NCI-H446 (cell line): ENCODE measurements around the gene RPS15.

Source experiments
- DNase-seq, 2 experiments: peaks; one replicate each; lab custom pipeline; 2025; lab: John Stamatoyannopoulos, UW

RPS15 gene

DNA sequence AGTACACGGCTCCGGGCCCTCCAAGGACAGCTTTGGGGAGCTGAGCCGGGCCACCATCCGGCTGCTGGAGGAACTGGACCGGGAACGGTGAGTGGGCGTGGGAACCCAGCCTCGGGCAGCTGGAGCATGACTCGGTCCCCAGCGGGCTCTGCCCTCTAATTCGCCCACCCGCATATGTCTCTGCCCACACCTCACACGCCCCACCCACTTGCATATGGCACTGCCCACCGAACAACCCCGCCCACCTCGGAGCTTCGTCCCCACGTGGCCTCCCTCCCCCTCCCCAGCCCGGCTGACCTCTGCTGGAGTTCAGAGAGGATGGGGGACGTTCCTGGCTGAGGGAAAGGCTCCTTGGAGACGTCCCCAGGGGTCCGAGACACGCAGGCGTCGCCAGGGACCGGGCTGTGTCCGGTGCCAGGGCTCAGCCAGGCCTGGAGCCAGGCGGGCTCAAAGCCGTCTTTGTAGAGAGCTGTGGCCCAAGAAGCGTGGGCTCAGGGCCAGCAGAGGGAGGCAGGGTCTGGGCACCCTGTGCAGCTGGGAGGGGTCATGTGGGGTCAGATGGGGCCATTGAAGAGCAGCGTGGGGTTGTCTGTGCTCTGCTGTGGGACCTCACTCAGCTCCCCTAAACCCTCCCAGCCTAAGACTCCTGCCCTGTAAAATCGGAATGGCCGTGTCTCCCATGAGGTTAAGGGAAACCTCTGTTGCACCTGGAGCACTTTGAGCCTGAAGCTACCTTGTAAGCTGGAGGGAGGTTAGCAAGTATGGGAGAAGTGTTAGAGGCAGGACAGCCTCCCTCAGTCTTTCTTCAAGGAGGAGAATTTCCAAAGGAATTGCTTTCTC is 15.5 kb downstream of the RPS15 start:
- peak in 1 of 2 experiments; percentile 65 for DNase-seq

DNA sequence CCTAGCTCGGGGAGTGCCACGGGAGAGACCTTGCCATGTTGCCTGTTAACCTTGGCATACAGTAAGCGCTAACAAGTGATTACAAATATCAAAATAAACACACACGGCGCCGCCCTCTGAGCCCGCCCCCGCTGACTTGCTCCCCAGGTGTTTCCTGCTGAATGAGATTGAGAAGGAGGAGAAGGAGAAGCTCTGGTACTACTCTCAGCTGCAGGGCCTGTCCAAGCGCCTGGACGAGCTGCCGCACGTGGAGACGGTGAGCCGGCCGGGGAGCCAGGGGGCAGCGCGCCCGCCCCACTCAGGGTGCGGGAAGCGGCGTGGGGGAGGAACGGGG is 16.8 kb downstream of the RPS15 start:
- DNase-seq = no peak

DNA sequence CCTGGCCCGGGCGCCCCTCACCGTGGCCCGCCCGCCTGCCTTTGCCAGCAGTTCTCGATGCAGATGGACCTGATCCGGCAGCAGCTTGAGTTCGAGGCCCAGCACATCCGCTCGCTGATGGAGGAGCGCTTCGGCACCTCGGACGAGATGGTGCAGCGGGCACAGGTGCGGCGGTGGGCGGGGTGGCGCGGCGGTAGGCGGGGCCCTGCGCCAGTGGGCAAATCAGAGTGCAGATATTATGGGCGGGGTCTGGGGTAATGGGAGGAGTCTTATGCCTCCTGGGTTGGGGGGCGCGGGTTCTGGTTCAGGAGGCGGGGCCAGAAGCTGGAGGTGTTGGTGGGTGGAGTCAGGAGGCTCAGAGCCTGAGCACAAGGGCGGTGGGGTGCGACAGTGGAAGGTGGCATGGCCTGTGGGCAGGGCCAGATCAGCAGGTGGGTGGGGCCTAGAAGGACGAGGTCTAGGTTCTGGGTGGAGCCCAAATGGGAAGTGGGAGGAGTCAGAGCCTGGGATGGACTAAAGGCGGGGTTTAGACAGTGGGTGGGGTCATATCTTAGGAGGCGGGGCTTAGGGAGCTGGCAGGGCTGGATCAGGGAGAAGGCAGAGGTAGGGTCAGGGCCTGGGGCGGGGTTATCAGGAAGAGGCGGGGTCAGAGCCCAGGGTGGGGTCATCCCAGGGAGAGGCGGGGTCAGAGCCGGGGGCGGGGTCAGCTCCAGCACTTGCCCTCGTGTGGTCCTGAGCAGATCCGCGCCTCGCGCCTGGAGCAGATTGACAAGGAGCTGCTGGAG is 17.3 kb downstream of the RPS15 start:
- peak; percentile 32 to 60 for DNase-seq

DNA sequence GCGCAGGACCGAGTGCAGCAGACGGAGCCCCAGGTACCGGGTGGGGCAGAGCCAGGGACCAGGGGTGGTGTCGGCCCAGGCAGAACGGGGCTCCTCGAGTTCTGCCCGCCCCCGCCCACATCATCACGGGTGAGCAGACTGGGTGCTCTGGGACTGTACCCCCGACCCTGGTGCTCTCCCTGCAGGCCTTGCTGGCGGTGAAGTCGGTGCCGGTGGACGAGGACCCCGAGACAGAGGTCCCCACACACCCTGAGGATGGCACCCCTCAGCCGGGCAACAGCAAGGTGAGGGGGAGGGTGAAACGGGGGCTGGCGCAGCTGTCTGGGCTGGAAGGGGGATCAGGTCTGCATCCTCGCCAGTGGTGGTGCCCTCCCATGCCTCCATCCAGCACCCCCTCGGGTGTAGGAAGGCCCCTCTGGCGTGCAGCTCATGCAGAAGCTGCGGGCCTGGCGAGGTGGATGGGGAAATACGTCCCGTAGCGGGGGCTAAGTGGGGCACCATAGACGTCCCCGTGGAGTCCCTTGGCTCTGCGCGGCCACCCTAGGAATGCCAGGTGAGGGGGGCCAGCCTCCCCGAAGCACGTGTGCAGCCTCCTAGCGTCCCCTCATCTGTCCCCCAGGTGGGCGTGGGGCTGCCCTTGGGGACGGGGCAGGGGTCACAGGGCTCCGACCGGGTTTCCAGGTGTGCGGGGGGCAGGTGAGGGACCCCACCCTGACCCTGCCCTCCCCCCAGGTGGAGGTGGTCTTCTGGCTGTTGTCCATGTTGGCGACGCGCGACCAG is 18.1 kb downstream of the RPS15 start:
- DNase-seq = no peak

DNA sequence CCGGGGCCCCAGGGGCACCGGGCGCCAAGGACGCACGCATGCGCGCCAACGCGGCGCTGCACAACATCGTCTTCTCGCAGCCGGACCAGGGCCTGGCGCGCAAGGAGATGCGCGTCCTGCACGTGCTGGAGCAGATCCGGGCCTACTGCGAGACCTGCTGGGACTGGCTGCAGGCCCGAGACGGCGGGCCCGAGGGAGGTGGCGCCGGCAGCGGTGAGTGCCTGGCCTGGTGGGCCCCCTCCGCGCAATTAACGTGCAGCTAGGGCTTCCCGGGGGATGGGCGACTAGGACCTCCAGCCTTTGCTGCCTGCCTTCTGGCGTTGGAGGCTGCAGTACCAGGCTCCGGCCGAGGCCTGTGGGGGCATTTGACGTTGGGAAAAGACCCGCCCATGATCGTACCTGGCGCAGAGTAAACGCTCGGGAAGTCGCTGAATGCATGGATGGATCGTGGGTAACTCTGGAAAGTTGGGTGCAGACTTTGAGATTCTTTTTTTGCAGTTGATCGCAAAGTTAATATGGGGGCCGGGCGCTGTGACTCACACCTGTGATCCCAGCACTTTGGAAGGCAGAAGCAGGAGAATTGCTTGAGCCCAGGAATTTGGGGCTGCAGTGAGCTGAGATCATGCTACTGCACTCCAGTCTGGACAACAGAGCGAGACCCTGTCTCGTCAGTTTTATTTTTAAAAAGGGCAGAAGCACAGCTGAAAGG is 19.0 kb downstream of the RPS15 start:
- DNase-seq = no peak

DNA sequence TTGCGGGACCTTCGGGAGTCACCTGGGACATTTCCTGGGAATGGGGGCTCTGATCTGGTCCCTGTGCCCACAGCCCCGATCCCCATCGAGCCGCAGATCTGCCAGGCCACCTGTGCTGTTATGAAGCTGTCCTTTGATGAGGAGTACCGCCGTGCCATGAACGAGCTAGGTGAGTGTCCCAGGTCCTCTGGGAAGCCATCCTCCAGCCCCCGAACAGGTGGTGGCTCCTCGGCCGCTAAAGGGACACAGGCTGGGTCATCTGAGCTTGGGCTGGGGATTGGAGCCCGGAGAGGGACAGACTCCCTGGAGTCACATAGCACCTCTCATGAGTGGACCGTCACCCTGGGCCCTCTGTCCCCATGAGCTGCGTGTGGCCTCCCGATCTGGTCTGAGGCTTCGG is 19.7 kb downstream of the RPS15 start:
- no peak for DNase-seq

DNA sequence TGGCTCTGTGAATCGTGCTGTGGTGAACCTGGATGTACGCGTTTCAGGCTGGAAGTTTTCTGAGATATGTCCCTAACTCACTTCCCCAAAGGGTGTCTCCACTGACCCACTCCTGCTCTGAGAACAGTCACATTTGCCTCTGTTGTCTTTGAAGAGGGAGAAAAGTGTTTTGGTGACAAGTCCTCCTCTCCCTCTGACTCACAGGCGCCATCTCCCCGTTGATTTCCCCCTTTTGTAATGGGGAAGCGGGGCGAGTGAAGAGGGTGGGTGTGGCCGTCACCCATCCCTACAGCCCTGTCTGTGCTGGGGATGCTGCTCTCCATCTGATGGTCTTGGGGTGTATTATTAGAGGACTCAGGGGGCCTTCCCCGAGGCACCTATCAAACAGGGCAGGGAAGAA is 21.3 kb downstream of the RPS15 start:
- DNase-seq = no peak

DNA sequence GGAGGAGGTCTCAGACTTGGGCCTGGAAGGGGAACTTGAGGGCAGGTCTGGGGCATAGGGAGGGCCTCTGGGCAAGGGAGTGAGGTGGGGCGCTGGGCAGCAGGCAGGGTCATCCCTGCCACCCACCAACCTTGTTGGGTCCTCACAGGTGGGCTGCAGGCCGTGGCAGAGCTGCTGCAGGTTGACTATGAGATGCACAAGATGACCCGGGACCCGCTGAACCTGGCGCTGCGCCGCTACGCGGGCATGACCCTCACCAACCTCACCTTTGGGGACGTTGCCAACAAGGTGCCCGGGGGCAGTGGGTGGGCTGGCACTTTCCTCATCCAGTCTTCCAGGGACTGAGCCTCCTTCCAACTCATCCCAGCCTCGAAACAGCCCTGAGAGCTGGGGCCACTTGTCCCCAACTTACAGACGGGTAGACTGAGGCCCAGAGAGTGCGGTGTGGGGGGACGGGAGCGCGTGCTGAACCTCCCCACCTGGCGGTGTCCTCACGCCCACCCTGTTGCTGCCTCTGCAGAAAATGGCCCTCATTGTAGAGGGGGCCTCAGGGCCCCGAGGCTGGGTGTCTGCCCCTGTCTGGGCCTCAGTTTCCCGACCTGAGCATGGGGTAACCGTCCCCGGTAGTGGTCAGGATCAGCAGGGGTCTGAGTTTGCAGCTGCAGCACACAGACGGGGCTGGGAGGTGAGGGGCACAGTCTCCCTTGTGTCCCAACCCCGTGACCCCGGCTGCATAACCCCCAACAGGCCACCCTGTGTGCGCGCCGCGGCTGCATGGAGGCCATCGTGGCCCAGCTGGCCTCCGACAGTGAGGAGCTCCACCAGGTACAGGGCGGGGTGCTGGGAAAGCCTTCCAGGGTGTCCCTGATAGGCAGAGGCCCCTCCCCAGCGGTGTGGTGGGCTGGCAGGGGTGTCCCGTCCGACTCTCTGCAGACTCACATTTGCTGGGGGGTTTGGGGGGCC is 22.1 kb downstream of the RPS15 start:
- DNase-seq = no peak

DNA sequence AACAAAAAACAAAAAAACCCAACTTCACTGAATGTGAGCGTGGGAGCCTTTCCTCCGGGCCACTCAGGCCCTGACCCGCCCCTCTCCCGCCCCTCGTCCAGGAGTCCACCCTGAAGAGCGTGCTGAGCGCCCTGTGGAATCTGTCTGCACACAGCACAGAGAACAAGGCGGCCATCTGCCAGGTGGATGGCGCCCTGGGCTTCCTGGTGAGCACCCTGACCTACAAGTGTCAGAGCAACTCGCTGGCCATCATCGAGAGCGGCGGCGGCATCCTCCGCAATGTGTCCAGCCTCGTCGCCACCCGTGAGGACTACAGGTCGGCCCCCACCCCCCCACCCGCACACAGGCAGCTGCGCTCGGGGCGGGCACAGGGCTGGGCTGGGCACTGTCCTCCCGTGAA is 23.7 kb downstream of the RPS15 start:
- no peak for DNase-seq

DNA sequence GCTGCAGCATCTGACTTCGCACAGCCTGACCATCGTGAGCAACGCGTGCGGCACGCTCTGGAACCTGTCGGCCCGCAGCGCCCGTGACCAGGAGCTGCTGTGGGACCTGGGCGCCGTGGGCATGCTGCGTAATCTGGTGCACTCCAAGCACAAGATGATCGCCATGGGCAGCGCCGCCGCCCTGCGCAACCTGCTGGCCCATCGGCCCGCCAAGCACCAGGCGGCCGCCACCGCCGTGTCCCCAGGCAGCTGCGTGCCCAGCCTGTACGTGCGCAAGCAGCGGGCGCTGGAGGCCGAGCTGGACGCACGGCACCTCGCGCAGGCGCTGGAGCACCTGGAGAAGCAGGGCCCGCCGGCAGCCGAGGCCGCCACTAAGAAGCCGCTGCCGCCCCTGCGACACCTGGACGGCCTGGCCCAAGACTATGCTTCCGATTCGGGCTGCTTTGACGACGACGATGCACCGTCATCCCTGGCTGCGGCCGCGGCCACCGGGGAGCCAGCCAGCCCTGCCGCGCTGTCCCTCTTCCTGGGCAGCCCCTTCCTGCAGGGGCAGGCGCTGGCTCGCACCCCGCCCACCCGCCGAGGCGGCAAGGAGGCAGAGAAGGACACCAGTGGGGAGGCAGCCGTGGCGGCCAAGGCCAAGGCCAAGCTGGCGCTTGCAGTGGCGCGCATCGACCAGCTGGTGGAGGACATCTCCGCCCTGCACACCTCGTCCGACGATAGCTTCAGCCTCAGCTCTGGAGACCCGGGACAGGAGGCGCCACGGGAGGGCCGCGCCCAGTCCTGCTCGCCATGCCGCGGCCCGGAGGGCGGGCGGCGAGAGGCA is 27.2 kb downstream of the RPS15 start:
- DNase-seq = no peak

DNA sequence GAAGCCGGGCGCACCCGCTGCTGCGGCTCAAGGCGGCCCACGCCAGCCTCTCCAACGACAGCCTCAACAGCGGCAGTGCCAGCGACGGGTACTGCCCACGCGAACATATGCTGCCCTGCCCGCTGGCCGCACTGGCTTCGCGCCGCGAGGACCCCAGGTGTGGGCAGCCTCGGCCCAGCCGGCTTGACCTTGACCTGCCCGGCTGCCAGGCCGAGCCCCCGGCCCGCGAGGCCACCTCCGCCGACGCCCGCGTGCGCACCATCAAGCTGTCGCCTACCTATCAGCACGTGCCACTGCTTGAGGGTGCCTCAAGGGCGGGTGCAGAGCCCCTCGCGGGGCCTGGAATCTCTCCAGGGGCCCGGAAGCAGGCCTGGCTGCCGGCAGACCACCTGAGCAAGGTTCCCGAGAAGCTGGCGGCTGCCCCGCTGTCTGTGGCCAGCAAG is 27.8 kb downstream of the RPS15 start:
- DNase-seq = no peak

DNA sequence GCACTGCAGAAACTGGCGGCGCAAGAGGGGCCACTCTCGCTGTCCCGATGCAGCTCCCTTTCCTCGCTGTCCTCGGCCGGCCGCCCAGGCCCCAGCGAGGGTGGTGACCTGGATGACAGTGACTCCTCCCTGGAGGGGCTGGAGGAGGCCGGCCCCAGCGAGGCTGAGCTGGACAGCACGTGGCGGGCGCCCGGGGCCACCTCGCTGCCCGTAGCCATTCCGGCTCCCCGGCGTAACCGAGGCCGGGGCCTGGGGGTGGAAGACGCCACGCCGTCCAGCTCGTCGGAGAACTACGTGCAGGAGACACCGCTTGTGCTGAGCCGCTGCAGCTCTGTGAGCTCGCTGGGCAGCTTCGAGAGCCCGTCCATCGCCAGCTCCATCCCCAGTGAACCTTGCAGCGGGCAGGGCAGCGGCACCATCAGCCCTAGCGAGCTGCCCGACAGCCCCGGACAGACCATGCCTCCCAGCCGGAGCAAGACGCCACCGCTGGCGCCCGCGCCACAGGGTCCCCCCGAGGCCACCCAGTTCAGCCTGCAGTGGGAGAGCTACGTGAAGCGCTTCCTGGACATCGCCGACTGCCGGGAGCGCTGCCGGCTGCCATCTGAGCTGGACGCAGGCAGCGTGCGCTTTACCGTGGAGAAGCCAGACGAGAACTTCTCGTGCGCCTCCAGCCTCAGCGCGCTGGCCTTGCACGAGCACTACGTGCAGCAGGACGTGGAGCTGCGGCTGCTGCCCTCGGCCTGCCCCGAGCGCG is 28.4 kb downstream of the RPS15 start:
- no peak for DNase-seq

DNA sequence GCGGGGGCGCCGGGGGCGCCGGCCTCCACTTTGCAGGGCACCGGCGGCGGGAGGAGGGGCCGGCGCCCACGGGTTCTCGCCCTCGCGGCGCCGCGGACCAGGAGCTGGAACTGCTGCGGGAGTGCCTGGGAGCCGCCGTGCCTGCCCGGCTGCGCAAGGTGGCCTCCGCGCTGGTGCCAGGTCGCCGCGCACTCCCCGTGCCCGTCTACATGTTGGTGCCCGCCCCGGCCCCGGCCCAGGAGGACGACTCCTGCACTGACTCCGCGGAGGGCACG is 29.0 kb downstream of the RPS15 start:
- DNase-seq = no peak

DNA sequence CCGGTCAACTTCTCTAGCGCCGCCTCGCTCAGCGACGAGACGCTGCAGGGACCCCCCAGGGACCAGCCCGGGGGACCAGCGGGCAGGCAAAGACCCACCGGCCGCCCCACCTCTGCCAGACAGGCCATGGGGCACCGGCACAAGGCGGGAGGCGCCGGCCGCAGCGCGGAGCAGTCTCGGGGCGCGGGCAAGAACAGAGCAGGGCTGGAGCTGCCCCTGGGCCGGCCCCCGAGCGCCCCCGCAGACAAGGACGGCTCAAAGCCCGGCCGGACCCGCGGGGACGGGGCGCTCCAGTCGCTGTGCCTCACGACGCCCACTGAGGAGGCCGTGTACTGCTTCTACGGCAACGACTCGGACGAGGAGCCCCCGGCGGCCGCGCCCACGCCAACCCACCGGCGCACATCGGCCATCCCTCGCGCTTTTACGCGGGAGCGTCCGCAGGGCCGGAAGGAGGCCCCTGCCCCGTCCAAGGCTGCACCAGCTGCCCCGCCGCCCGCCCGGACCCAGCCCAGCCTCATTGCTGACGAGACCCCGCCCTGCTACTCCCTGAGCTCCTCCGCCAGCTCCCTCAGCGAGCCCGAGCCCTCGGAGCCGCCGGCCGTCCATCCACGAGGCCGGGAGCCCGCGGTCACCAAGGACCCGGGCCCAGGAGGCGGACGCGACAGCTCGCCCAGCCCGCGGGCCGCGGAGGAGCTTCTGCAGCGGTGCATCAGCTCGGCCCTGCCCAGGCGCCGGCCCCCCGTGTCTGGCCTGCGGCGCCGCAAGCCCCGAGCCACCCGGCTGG is 29.5 kb downstream of the RPS15 start:
- DNase-seq = no peak

DNA sequence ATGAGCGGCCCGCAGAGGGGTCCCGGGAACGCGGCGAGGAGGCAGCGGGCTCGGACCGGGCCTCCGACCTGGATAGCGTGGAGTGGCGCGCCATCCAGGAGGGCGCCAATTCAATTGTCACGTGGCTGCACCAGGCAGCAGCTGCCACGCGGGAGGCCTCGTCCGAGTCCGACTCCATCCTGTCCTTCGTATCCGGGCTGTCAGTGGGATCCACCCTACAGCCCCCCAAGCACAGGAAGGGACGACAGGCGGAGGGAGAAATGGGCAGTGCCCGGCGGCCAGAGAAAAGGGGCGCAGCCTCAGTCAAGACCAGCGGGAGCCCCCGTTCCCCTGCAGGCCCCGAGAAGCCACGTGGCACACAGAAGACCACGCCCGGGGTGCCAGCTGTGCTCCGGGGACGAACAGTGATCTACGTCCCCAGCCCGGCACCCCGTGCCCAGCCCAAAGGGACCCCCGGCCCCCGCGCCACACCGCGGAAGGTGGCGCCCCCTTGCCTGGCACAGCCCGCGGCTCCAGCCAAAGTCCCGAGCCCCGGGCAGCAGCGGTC is 30.2 kb downstream of the RPS15 start:
- no peak for DNase-seq

DNA sequence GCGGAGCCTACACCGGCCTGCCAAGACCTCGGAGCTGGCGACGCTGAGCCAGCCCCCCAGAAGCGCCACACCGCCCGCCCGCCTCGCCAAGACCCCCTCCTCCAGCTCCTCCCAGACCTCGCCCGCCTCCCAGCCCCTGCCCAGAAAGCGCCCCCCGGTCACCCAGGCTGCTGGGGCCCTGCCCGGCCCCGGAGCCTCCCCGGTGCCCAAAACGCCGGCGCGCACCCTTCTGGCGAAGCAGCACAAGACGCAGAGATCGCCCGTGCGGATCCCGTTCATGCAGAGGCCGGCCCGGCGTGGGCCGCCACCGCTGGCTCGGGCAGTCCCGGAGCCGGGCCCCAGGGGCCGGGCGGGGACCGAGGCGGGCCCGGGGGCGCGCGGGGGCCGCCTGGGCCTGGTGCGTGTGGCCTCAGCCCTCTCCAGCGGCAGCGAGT is 30.6 kb downstream of the RPS15 start:
- DNase-seq = no peak

DNA sequence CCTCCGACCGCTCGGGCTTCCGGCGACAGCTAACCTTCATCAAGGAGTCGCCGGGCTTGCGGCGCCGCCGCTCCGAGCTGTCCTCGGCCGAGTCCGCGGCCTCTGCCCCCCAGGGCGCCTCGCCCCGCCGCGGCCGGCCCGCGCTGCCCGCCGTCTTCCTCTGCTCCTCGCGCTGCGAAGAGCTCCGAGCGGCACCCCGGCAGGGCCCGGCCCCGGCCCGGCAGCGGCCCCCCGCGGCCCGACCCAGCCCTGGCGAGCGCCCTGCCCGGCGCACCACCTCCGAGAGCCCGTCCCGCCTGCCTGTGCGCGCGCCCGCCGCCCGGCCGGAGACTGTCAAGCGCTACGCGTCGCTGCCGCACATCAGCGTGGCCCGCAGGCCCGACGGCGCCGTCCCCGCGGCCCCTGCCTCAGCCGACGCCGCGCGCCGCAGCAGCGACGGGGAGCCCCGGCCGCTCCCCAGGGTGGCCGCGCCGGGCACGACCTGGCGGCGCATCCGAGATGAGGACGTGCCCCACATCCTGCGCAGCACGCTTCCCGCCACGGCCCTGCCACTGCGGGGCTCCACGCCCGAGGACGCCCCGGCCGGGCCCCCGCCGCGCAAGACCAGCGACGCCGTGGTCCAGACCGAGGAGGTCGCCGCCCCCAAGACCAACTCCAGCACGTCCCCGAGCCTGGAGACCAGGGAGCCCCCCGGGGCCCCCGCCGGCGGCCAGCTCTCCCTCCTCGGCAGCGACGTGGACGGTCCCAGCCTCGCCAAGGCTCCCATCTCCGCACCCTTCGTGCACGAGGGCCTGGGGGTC is 31.3 kb downstream of the RPS15 start:
- DNase-seq = no peak

DNA sequence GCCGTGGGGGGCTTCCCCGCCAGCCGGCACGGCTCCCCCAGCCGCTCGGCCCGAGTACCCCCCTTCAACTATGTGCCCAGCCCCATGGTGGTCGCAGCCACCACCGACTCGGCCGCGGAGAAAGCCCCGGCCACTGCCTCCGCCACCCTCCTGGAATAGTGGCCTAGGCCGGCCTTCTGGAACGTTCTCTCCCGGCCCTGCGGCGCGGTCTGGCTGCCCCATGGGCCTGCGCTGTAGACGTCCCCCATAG is 31.8 kb downstream of the RPS15 start:
- no peak for DNase-seq
